Lower leg skin (tissue), 3 donors: ENCODE results near the gene NPDC1.

Source experiments
- POLR2A ChIP-seq, 2 donors: fragments of 450-650 bp; IDR thresholded peaks; one replicate each; pipeline ENCODE4 v1.6.1; 2016 to 2017; ENCODE audit warnings: antibody characterized with exemption in 2 of 2, mild to moderate bottlenecking in 1 of 2, moderate library complexity in 1 of 2
- TF ChIP-seq, protein P1 (sequence below), 3 donors: fragments of 450-650 bp; IDR thresholded peaks; one replicate each; pipeline ENCODE4 v1.5.1; 2016; ENCODE audit warnings: antibody characterized with exemption in 3 of 3, mild to moderate bottlenecking in 3 of 3, moderate library complexity in 2 of 3

DNA sequence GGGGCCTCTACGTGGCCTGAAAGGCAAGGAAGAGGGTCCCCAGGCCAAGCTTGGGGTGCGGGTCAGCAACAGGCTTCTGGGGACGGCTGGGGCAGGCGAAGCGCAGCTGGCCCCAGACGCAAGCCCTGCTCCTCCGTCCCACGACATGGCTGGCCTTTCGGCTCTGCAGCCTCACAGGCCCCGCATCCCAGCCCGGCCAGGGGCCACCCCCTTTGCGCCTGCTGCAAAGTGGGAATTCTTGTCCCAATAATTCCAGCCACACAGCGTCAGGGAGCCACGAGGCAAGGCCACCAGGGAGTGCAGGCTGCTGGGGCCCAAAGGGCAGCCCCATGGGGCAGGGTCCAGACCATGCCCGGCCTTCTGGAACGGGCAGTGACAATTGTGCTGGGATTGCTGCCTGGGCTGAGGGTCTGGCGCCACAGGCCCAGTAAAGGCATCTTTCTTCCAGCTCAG is 9.0 kb upstream of the NPDC1 start:
- TF ChIP-seq, protein P1, sequence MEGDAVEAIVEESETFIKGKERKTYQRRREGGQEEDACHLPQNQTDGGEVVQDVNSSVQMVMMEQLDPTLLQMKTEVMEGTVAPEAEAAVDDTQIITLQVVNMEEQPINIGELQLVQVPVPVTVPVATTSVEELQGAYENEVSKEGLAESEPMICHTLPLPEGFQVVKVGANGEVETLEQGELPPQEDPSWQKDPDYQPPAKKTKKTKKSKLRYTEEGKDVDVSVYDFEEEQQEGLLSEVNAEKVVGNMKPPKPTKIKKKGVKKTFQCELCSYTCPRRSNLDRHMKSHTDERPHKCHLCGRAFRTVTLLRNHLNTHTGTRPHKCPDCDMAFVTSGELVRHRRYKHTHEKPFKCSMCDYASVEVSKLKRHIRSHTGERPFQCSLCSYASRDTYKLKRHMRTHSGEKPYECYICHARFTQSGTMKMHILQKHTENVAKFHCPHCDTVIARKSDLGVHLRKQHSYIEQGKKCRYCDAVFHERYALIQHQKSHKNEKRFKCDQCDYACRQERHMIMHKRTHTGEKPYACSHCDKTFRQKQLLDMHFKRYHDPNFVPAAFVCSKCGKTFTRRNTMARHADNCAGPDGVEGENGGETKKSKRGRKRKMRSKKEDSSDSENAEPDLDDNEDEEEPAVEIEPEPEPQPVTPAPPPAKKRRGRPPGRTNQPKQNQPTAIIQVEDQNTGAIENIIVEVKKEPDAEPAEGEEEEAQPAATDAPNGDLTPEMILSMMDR (IDR thresholded peaks at IDR 0.05) = no peak
- no peak for TF ChIP-seq POLR2A (IDR thresholded peaks at IDR 0.05)
